ENCODE measurements around the gene ERP44.

DNA sequence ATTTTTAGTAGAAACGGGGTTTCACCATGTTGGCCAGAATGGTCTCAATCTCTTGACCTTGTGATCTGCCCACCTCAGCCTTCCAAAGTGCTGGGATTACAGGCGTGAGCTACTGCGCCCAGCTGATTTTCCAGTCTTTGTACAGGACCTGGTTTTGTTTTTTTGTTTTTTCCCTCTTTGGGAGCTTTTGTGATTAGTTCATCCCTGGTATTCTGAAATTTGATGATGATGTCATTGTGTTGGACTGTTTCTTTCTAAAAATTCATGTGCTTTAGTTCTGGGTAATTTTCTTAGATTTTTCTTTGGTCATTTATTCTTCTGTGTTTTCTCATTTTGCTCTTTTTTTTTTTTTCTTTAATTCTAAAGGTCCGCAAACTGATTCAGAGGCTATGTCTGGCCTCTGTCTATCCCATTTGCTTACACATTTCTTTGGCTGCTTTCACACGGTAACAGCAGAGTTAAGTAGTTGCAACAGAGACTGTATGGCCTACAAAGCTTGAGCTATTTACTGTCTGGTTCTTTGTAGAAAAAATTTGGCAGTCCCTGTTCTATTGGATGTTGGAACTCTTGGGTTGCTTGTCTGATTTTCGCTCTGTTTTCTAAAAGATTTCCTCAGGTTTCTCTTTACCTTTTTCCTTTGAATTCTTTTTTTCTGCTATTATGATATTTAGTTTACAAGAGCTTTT lies 167.5 kb downstream of the ERP44 start:
- TF ChIP-seq, protein P1, sequence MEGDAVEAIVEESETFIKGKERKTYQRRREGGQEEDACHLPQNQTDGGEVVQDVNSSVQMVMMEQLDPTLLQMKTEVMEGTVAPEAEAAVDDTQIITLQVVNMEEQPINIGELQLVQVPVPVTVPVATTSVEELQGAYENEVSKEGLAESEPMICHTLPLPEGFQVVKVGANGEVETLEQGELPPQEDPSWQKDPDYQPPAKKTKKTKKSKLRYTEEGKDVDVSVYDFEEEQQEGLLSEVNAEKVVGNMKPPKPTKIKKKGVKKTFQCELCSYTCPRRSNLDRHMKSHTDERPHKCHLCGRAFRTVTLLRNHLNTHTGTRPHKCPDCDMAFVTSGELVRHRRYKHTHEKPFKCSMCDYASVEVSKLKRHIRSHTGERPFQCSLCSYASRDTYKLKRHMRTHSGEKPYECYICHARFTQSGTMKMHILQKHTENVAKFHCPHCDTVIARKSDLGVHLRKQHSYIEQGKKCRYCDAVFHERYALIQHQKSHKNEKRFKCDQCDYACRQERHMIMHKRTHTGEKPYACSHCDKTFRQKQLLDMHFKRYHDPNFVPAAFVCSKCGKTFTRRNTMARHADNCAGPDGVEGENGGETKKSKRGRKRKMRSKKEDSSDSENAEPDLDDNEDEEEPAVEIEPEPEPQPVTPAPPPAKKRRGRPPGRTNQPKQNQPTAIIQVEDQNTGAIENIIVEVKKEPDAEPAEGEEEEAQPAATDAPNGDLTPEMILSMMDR (IDR thresholded peaks at IDR 0.05; ENCODE audit: poor library complexity), result no peak
- no peak for TF ChIP-seq EZH2phosphoT487 (IDR thresholded peaks at IDR 0.05; ENCODE audit: low read depth, severe bottlenecking, unreplicated experiment)

Data from hepatocyte (in vitro differentiated cells).